SK-N-SH (cell line): ENCODE data around the gene PRKN. TPM values are rescaled to one million over a fixed set of nuclear protein-coding genes. Genes with fewer than 3 reads are reported as not detected.

Experiments used
- CTCF ChIA-PET: fragments of 300-600, 350-600 bp; formaldehyde crosslinking; extraction: SDS; loops from one replicate; lab custom pipeline; 2021; lab: Yijun Ruan, JAX
- POLR2A ChIA-PET: fragments of 350-600 bp; sonication (Branson Sonifier 250); formaldehyde crosslinking; extraction: SDS; loops from one replicate; lab custom pipeline; 2020; ENCODE audit warnings: antibody characterized with exemption, inconsistent platforms; lab: Yijun Ruan, JAX
- DNase-seq: peaks from one replicate; pipeline ENCODE4 v3.0.0; 2012
- H2AFZ ChIP-seq: fragments of 200-600 bp; sonication (generic); 2 replicates; pipeline ENCODE4 v1.8.1; 2016; ENCODE audit warnings: antibody characterized with exemption, mild to moderate bottlenecking, low read depth
- H3F3A ChIP-seq: fragments of 200-600 bp; sonication (generic); replicated peaks from 2 replicates; pipeline ENCODE3; 2016; ENCODE audit warnings: antibody characterized with exemption, mild to moderate bottlenecking; ENCODE audit not compliant: insufficient read depth
- H3K27ac ChIP-seq, 2 experiments: fragments of 200-500 bp in 1 of 2; fragments of 200-600 bp in 1 of 2; sonication (Bioruptor generic) in 1 of 2; sonication (generic), shearing (Covaris generic) in 1 of 2; 2 replicates each; pipeline versions ENCODE4 v1.5.1 to v1.6.1; 2014 to 2016; ENCODE audit warnings: low read depth in 2 of 2, inconsistent platforms in 1 of 2, low read length in 1 of 2, mild to moderate bottlenecking in 1 of 2, mixed read lengths in 1 of 2
- H3K27me3 ChIP-seq: fragments of 200-600 bp; sonication (generic), shearing (Covaris generic); 2 replicates; pipeline ENCODE4 v1.6.1; 2016; ENCODE audit warnings: mixed run types; ENCODE audit not compliant: insufficient read depth
- H3K36me3 ChIP-seq, 2 experiments: fragments of 200-500 bp in 1 of 2; fragments of 200-600 bp in 1 of 2; sonication (Bioruptor generic) in 1 of 2; sonication (generic) in 1 of 2; replicated peaks in 1 of 2; 2 replicates each; pipeline versions ENCODE3 to v1.5.1; 2014 to 2016; ENCODE audit warnings: low read length in 1 of 2, mild to moderate bottlenecking in 1 of 2; ENCODE audit not compliant: insufficient read depth in 2 of 2, control insufficient read depth in 1 of 2
- H3K4me1 ChIP-seq, 2 experiments: fragments of 200-500 bp in 1 of 2; fragments of 200-600 bp in 1 of 2; sonication (Bioruptor generic) in 1 of 2; sonication (generic), shearing (Covaris generic) in 1 of 2; 2 replicates each; pipeline versions ENCODE4 v1.5.1 to v1.6.1; 2014 to 2016; ENCODE audit warnings: low read depth in 1 of 2, low read length in 1 of 2, mixed run types in 1 of 2; ENCODE audit not compliant: insufficient read depth in 2 of 2, control insufficient read depth in 1 of 2
- H3K4me2 ChIP-seq: fragments of 200-600 bp; sonication (generic), shearing (Covaris generic); 2 replicates; pipeline ENCODE4 v1.6.1; 2017; ENCODE audit warnings: mixed run types
- H3K4me3 ChIP-seq, 2 experiments: fragments of 200-500 bp in 1 of 2; fragments of 200-600 bp in 1 of 2; sonication (Bioruptor generic) in 1 of 2; sonication (generic), shearing (Covaris generic) in 1 of 2; 2 replicates each; pipeline versions ENCODE4 v1.5.1 to v1.8.1; 2014 to 2016; ENCODE audit warnings: low read depth in 2 of 2, inconsistent platforms in 1 of 2, low read length in 1 of 2, mild to moderate bottlenecking in 1 of 2, mixed read lengths in 1 of 2, moderate library complexity in 1 of 2
- H3K79me2 ChIP-seq: fragments of 200-600 bp; sonication (generic); 2 replicates; pipeline ENCODE4 v1.8.1; 2017; ENCODE audit warnings: mild to moderate bottlenecking; ENCODE audit not compliant: insufficient read depth
- H3K9ac ChIP-seq: fragments of 200-600 bp; sonication (generic); 2 replicates; pipeline ENCODE4 v1.6.1; 2017; ENCODE audit warnings: mixed run types
- H3K9me2 ChIP-seq: fragments of 200-600 bp; sonication (generic); 2 replicates; pipeline ENCODE4 v1.6.1; 2017; ENCODE audit warnings: mixed run types
- H3K9me3 ChIP-seq: fragments of 200-600 bp; sonication (generic); 2 replicates; pipeline ENCODE4 v1.6.1; 2017; ENCODE audit warnings: mixed run types, mild to moderate bottlenecking, moderate library complexity
- H4K20me1 ChIP-seq: fragments of 200-600 bp; sonication (generic); 2 replicates; pipeline ENCODE4 v1.6.1; 2017; ENCODE audit warnings: mild to moderate bottlenecking, mixed run types; ENCODE audit not compliant: insufficient read depth
- CHD2 ChIP-seq: fragments of 150-350 bp; IDR thresholded peaks from 2 replicates; pipeline ENCODE4 v1.6.1; 2018; ENCODE audit warnings: low read length; ENCODE audit not compliant: partially characterized antibody
- ELF1 ChIP-seq: IDR thresholded peaks from 2 replicates; pipeline ENCODE4 v1.4.0; 2012
- EP300 ChIP-seq, 2 experiments: IDR thresholded peaks; 2 replicates each; pipeline versions ENCODE4 v1.4.0 to v1.6.1; 2012; ENCODE audit warnings: borderline replicate concordance in 1 of 2, low read depth in 1 of 2, low read length in 1 of 2
- FOSL2 ChIP-seq: IDR thresholded peaks from 2 replicates; pipeline ENCODE4 v1.4.0; 2012; ENCODE audit warnings: low read depth, mild to moderate bottlenecking, moderate library complexity, borderline replicate concordance
- FOXJ3 ChIP-seq: sonication (generic); formaldehyde crosslinking; IDR thresholded peaks from 2 replicates; pipeline ENCODE4 v1.5.1; 2020; ENCODE audit warnings: mild to moderate bottlenecking, missing genetic modification reagents
- FOXM1 ChIP-seq: IDR thresholded peaks from 2 replicates; pipeline ENCODE4 v1.4.0; 2012; ENCODE audit warnings: low read depth, mild to moderate bottlenecking
- GABPA ChIP-seq: IDR thresholded peaks from 2 replicates; pipeline ENCODE4 v1.4.0; 2012; ENCODE audit warnings: low read depth, mild to moderate bottlenecking
- GATA2 ChIP-seq: sonication (generic); formaldehyde crosslinking; IDR thresholded peaks from 2 replicates; pipeline ENCODE4 v1.5.0; 2020; ENCODE audit warnings: mild to moderate bottlenecking, missing genetic modification reagents
- JUND ChIP-seq: IDR thresholded peaks from 2 replicates; pipeline ENCODE4 v1.4.0; 2012
- MAX ChIP-seq: IDR thresholded peaks from 2 replicates; pipeline ENCODE4 v1.4.0; 2012; ENCODE audit warnings: low read depth
- MEF2A ChIP-seq: IDR thresholded peaks from 2 replicates; pipeline ENCODE4 v1.4.0; 2012; ENCODE audit warnings: low read depth, borderline replicate concordance
- MXI1 ChIP-seq: IDR thresholded peaks from 2 replicates; pipeline ENCODE4 v1.6.1; 2012; ENCODE audit warnings: mild to moderate bottlenecking, low read depth, low read length, improper control_type of control experiment
- POLR2AphosphoS5 ChIP-seq: IDR thresholded peaks from 2 replicates; pipeline ENCODE4 v1.6.1; 2012; ENCODE audit warnings: low read depth, low read length
- RCOR1 ChIP-seq: fragments of 150-350 bp; IDR thresholded peaks from 2 replicates; pipeline ENCODE4 v1.6.1; 2017; ENCODE audit warnings: antibody characterized with exemption, low read length
- RFX5 ChIP-seq: IDR thresholded peaks from 2 replicates; pipeline ENCODE4 v1.6.1; 2012; ENCODE audit warnings: mild to moderate bottlenecking, improper control_type of control experiment, low read length
- RXRA ChIP-seq: IDR thresholded peaks from 2 replicates; pipeline ENCODE4 v1.4.0; 2012; ENCODE audit warnings: low read depth, mild to moderate bottlenecking, borderline replicate concordance
- SMC3 ChIP-seq: IDR thresholded peaks from 2 replicates; pipeline ENCODE4 v1.6.1; 2012; ENCODE audit warnings: low read depth, low read length, improper control_type of control experiment
- TAF1 ChIP-seq: IDR thresholded peaks from 2 replicates; pipeline ENCODE4 v1.6.1; 2012; ENCODE audit warnings: low read depth, mild to moderate bottlenecking, low read length, moderate library complexity, borderline replicate concordance
- TCF12 ChIP-seq: IDR thresholded peaks from 2 replicates; pipeline ENCODE4 v1.4.0; 2012
- YY1 ChIP-seq: IDR thresholded peaks from 2 replicates; pipeline ENCODE4 v1.4.0; 2012; ENCODE audit warnings: low read depth, mild to moderate bottlenecking
- WGBS: methylation state at CpG from one replicate; pipeline ENCODE4 v1.1.6; 2017; ENCODE audit warnings: low lambda C conversion rate; 5-methylcytosine and 5-hydroxymethylcytosine counted together
- polyA plus RNA-seq, 3 experiments: library from polyadenylated mRNA; depleted of rRNA; stranded (reverse); fragments of >200 nt; gene quantifications; 2 replicates each; pipeline ENCODE4 v1.2.3, GENCODE V29; 2012
- TF ChIP-seq, protein P1 (sequence below): IDR thresholded peaks from 2 replicates; pipeline ENCODE4 v1.4.0; 2012; ENCODE audit warnings: low read depth, borderline replicate concordance

PRKN gene
- polyA plus RNA-seq, 1 of the 3 experiments (the other 2 are of a cell fraction), result 0.76 TPM

- no peaks in the 10 kb centered on the region for H4K20me1 ChIP-seq
- no peak for DNase-seq
- H3K4me1 ChIP-seq, result no peaks in the 10 kb centered on the region; a peak in 1 of 4 replicates
- H2AFZ ChIP-seq, result no peak overlapping the region
- no peak overlapping the region for H3K9ac ChIP-seq
- ChIA-PET POLR2A (no interaction called here), CTCF (no interaction called here)
- TF ChIP-seq RCOR1, result no peak
- TF ChIP-seq ELF1, result no peak
- no peak for TF ChIP-seq JUND
- no peak for TF ChIP-seq FOSL2
- no peak for TF ChIP-seq SMC3
- TF ChIP-seq GABPA, result no peak
- TF ChIP-seq, protein P1, sequence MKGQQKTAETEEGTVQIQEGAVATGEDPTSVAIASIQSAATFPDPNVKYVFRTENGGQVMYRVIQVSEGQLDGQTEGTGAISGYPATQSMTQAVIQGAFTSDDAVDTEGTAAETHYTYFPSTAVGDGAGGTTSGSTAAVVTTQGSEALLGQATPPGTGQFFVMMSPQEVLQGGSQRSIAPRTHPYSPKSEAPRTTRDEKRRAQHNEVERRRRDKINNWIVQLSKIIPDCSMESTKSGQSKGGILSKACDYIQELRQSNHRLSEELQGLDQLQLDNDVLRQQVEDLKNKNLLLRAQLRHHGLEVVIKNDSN, result no peak
- TF ChIP-seq CHD2, result no peak
- no peak for TF ChIP-seq RFX5
- no peak for TF ChIP-seq MAX
- no peak for TF ChIP-seq TAF1
- TF ChIP-seq EP300 (IDR thresholded peaks at IDR 0.05; ENCODE audit: borderline replicate concordance in 1 of 2, low read depth in 1 of 2, low read length in 1 of 2), result no peak
- TF ChIP-seq POLR2AphosphoS5, result no peak
- no peak for TF ChIP-seq YY1
- H3K27me3 ChIP-seq, result no peaks in the 10 kb centered on the region
- H3K36me3 ChIP-seq, result no peaks in the 10 kb centered on the region
- no peaks in the 10 kb centered on the region for H3K9me2 ChIP-seq
- 57% methylated on average over 4 of the region's 4 CpGs for WGBS
- no peaks in the 10 kb centered on the region for H3K9me3 ChIP-seq
- H3K4me2 ChIP-seq, result no peak overlapping the region
- no peaks in the 10 kb centered on the region for H3K79me2 ChIP-seq
- no peaks in the 10 kb centered on the region for H3F3A ChIP-seq
- H3K27ac ChIP-seq, result no peak overlapping the region
- no peak overlapping the region for H3K4me3 ChIP-seq
These were observed 573.6 kb downstream of the PRKN start for GRCh38 chr6:162154001-162154400.

GRCh38 chr6:162153120-162153519 lies 574.4 kb downstream of the PRKN start:
- no peaks in the 10 kb centered on the region for H4K20me1 ChIP-seq
- ChIA-PET POLR2A (no interaction called here), CTCF (no interaction called here)
- H3K9me2 ChIP-seq, result no peaks in the 10 kb centered on the region
- WGBS, result 51% methylated on average over 6 of the region's 7 CpGs
- no peak overlapping the region for H3K4me2 ChIP-seq
- H3K27ac ChIP-seq, result no peak overlapping the region
- no peak overlapping the region for H3K4me3 ChIP-seq
- H3K4me1 ChIP-seq, result no peaks in the 10 kb centered on the region; a peak in 1 of 4 replicates
- no peaks in the 10 kb centered on the region for H3K27me3 ChIP-seq
- no peaks in the 10 kb centered on the region for H3K36me3 ChIP-seq
- no peaks in the 10 kb centered on the region for H3K9me3 ChIP-seq
- no peak for TF ChIP-seq JUND
- TF ChIP-seq, protein P1, result no peak
- TF ChIP-seq FOXM1, result no peak
- TF ChIP-seq MEF2A, result no peak
- TF ChIP-seq GABPA, result no peak
- no peak for TF ChIP-seq MXI1
- no peak for TF ChIP-seq GATA2 (CRISPR knock-in tag)
- no peak for TF ChIP-seq TCF12
- no peak for TF ChIP-seq FOXJ3 (CRISPR knock-in tag)
- TF ChIP-seq TAF1, result no peak
- no peak for TF ChIP-seq RXRA
- H3F3A ChIP-seq, result no peaks in the 10 kb centered on the region
- no peak overlapping the region for H3K9ac ChIP-seq
- DNase-seq, result no peak
- H2AFZ ChIP-seq, result no peak overlapping the region
- H3K79me2 ChIP-seq, result no peaks in the 10 kb centered on the region
